Epithelial cell of prostate (primary cell): ENCODE results near the gene MPHOSPH6.
A peak's percentile ranks its signal among the peaks of the same experiment; 100 is the strongest.
"Not testable (repeated sequence)": the region's sequence is repeated elsewhere in the genome, so short reads cannot be mapped to it uniquely, and the experiment has no call there.

Experiments used
- DNase-seq: peaks from one replicate; pipeline ENCODE4 v3.0.0-alpha.2; 2011; ENCODE audit warnings: low read depth, low spot score
- H3K27ac ChIP-seq: fragments of 450-650 bp; 2 replicates; pipeline ENCODE4 v1.5.1; 2017; ENCODE audit warnings: mild to moderate bottlenecking

MPHOSPH6 gene

DNA sequence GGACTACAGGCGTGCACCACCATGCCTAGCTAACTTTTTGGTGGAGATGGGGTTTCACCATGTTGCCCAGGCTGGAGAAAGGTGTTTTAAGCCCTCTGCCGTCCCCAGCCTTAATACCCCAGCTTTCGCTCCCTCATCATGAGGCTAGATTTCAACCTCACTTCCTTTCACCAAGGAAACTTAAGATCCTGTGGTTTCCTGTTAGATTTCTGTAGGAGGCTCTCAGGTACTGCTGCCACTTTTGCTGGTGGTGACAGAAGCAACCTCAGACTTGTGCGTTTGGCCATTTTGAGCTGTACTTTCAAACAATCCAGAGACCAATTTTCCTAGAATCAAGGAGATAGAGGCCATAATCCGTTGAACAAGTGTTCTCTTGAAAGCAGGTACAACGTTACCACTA lies 36.2 kb downstream of the MPHOSPH6 start:
- no peak overlapping the region for H3K27ac ChIP-seq
- no peak for DNase-seq

DNA sequence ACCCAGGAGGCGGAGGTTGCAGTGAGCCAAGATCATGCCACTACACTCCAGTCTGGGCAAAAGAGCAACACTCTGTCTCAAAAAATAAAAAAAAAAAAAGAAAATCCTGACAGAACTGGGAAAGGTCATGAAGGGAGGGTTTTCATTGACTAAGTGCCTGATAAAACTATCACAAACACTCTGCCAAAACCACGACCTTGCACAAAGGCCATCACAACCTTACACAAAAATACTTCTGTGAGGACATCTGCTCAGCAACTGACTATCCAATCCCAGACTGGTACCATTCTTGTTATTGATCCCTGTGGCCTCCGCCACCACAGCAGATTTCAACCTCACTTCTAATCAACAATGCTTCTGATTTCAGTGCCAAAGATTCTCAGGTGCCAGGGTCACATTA lies 40.1 kb downstream of the MPHOSPH6 start:
- H3K27ac ChIP-seq: no peak overlapping the region
- DNase-seq: no peak

DNA sequence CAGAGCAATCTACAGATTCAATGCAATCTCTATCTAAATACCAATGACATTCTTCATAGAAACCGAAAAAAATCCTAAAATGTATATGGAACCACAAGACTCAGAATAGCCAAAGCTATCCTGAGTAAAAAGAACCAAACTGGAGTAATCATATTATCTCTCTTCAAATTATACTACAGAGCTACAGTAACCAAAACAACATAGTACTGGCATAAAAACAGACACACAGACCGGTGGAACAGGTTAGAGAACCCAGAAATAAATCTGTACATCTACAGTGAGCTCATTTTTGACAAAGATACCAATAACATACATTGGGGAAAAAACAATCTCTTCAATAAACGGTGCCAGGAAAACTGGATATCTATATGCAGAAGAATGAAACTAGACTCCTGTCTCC lies 45.4 kb downstream of the MPHOSPH6 start:
- no peak for DNase-seq
- H3K27ac ChIP-seq: no peak overlapping the region

DNA sequence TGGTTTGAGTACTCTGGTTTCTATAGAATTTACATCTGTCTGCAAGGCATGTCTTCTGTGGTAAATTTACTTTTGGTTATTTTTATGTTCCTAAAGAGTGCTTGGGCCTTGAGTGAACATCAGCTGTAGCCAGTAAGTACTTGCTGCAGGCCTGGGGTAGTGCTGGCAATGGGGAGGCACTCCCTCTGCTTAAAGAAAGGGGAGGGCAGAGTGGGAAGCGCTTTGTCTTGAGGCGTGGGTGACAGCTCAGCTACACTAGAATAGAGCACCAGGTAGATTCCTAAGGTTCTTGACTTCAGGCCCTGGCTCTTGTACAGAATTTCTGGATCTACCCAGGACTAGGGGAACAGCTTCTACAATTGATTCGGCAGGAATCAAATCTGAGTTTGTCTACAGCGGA lies 50.6 kb downstream of the MPHOSPH6 start:
- no peak overlapping the region for H3K27ac ChIP-seq

DNA sequence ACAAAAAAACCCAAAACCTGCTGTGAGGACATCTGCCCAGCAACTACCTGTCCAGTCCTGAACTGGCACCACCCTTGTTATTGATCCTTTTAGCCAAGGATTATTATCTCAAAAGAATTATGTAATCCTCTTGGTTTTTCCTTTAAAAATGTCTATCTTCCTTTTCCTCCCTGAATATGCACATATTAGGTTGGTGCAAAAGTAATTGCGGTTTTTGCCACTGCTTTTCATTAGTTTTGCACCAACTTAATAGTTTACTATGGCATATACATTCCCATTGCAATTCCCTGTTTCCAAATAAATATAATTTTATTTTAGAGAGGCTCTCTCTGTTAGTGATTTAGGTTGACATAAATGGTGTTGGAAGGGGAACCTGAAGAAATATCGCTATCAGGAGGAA lies 51.3 kb downstream of the MPHOSPH6 start:
- DNase-seq: no peak
- H3K27ac ChIP-seq: no peak overlapping the region

More for the DNA sequence above, 50.6 kb downstream of the MPHOSPH6 start:
- no peak for DNase-seq

DNA sequence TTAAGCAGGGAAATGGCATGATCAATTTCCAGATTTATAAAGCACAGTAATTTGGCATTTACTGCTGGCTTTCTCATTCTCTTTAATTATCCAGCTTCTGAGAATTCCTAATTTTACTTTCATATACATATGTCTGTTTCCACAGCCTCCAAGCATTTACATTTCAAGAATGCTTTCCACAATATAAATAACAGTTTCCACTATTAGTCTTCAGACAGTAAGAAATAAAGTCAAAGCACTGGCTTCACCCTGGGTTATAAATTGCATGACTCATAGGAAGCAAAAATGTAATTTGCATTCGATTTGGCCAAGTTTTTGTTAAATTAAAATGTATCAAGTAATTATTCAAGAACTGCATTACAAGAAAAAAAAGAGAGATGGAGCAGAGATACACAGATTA lies 53.5 kb downstream of the MPHOSPH6 start:
- no peak for DNase-seq
- no peak overlapping the region for H3K27ac ChIP-seq

DNA sequence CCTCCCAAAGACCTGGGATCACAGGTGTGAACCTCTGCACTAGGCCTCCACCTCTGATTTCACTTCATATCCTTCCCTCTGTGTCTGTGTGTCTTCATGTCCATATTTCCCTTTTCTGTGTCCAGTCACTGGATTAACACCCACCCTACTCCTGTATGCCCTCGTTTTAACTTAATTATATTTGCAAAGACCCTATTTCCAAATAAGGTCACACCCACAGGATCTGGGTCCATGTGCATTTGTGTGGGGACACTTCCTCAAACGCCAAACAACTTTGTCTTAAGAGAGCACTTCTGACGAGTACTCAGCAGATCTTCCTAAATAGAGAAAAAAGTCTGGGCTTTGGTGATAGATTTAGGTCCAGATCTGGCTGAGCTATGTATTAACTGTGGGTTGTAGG lies 56.3 kb downstream of the MPHOSPH6 start:
- H3K27ac ChIP-seq: no peak overlapping the region
- no peak for DNase-seq

DNA sequence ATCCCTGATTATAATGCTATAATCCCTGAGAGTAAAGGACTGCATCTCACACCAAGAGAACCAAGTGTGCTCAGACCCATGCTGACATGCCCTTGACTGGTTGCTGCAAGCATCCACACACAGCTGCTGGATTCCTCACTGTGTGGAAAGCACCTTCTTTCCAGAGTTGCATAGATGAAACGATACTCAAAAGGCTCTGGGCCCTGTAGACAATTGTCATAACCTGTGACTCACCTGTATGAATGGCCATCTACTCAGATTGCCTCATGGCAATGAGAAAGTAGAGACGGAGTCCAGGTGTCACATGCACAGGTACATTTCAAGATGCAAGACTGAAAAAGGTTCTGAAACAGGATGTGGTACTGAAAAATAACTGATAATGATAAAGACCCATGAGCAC lies 58.1 kb downstream of the MPHOSPH6 start:
- peak overlapping the region; percentile 81 for H3K27ac ChIP-seq

DNA sequence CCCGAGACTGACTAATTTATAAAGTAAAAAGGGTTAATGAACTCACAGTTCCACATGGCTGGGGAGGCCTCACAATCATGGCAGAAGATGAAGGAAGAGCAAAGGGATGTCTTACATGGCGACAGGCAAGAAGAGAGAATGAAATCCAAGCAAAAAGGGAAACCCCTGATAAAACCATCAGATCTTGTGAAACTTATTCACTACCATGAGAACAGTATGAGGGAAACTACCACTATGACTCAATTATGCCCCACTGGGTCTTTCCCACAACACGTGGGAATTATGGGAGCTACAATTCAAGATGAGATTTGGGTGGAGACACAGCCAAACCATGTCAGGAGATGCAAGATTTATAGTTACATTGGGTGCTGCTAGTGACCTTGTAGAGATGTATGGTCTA lies 60.8 kb downstream of the MPHOSPH6 start:
- not testable (repeated sequence) for H3K27ac ChIP-seq, DNase-seq

More for the DNA sequence above, 58.1 kb downstream of the MPHOSPH6 start:
- DNase-seq: peak; percentile 86

DNA sequence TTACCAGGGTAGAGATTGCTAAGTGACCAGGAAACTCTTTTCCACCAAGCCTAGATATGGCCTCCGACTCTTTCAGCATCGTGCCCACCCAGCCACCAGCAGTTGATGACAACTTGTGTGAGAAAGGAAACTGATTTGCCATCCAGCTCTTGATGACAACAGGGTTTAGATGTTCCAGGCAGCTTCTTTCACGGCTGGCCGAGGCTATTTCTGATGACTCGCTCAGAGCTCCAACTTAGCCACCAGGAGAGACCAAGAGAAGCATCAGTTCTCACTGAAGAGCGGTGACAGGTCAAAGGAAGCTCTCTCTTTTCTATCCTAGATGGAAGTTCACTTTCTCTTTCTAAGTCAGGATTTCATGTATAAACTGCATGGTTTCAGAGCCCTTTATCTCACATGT lies 61.2 kb downstream of the MPHOSPH6 start:
- DNase-seq: no peak
- H3K27ac ChIP-seq: no peak overlapping the region

DNA sequence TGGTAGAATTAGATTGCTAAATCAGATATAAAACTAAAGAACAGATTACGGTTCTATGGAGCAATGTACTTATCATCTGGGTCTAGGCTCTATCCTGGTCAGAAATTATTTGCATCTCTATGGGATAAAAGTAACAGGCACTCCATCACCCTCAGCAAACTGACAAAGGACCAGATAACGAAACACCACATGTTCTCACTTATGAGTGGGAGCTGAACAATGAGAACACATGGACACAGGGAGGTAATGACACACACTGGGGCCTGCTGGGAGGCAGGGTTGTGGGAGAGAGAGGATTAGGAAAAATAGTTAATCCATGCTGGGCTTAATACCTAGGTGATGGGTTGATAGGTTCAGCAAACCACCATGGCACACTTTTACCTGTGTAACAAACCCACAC lies 61.9 kb downstream of the MPHOSPH6 start:
- no peak for DNase-seq

DNA sequence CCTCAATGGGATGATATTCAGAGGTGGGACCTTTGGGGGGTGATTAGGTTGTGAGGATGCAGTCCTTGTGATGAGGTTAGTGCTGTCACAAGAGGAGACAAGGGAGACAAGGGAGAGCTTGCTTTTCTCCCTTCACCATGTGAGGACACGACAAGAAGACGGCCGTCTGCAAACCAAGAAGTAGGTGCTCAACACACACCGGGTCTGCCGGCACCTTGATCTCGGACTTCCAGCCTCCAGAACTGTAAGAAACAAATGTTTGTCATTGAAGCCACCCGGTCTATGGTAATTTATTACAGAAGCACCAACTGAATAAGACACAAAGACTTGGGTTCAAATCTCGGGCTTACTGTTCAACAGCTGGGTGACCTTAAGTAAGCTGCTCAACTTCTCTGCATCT lies 64.9 kb downstream of the MPHOSPH6 start:
- no peak for DNase-seq
- H3K27ac ChIP-seq: no peak overlapping the region

More for the DNA sequence above, 61.9 kb downstream of the MPHOSPH6 start:
- no peak overlapping the region for H3K27ac ChIP-seq
